Sigmoid colon (tissue), 4 donors: Measurements from ENCODE around the gene METRN.

ENCODE experiments used
- CTCF ChIP-seq, 4 experiments: fragments of 450-650 bp in 3 of 4; fragments of 200-600 bp in 1 of 4; IDR thresholded peaks; one replicate each; pipeline ENCODE4 v1.5.1; 2016 to 2019; ENCODE audit warnings: antibody characterized with exemption in 4 of 4, mild to moderate bottlenecking in 3 of 4, moderate library complexity in 2 of 4
- EP300 ChIP-seq, 4 donors: sonication (generic); formaldehyde crosslinking; IDR thresholded peaks; one replicate each; pipeline ENCODE4 v1.6.1; 2017; ENCODE audit warnings: antibody characterized with exemption in 4 of 4
- POLR2AphosphoS5 ChIP-seq, 4 donors: sonication (generic); formaldehyde crosslinking; IDR thresholded peaks; one replicate each; pipeline ENCODE4 v1.6.1; 2017; ENCODE audit warnings: antibody characterized with exemption in 4 of 4

GRCh38 chr16:740459-740763, 25.5 kb downstream of the METRN start:
- no peak for TF ChIP-seq CTCF (IDR thresholded peaks at IDR 0.05)
- TF ChIP-seq EP300 (IDR thresholded peaks at IDR 0.05) = no peak
- no peak for TF ChIP-seq POLR2AphosphoS5 (IDR thresholded peaks at IDR 0.05)
